Measurements from ENCODE around the gene ZNF106. TPM values are rescaled to one million over a fixed set of nuclear protein-coding genes. Genes with fewer than 3 reads are reported as not detected.

ZNF106 gene
- total and polyA plus RNA-seq, 4 donors, result 7.5 to 25.4 (median 20.5) TPM

DNA sequence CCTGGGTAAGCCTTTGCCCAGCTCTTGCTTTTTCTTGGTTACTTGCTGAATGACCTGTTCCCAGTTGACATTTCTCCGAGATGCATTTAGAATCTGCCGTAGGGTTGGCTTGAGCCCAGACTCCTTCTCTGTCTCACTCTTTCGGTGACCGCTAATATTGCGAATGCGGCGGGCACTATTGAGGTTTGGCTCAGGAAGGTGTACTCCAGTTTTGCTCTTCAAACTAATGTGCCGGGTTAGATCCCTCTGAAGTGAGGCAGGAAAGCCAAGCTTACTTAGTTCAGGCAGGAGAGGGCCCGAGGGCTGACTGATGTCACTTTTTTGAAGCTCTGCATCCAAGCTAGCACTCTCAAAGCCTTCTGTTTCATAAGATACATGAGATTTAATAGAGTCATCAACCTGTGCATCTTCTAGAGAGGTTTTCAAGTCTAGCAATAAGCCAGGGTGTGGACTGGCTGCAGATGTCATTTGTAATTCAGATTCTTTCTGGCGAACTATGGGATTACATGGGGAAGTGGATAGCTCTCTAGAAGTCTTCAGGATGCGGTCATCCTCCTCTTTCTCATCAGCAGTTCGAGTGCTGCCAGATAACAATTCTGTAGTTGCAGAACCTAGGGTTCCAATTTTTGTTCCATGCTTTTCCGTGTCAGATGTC lies 41.0 kb downstream of the ZNF106 start:
- Histone ChIP-seq H3K27ac (ENCODE audit: low read depth in 1 of 2, low read length in 2 of 2) (no peak overlapping the region), H3K4me3 (ENCODE audit: low read depth in 1 of 3, low read length in 3 of 3) (no peak overlapping the region), H3K36me3 (ENCODE audit: control insufficient read depth in 4 of 4, insufficient read depth in 3 of 4, low read depth in 1 of 4, low read length in 3 of 4) (peaks cover 5 to 58% (median 33%) of the 10 kb centered on the region in 4 donors), H3K9me3 (ENCODE audit: control insufficient read depth in 4 of 4, low read length in 3 of 4) (no peaks in the 10 kb centered on the region), H3K4me1 (ENCODE audit: control insufficient read depth in 4 of 4, insufficient read depth in 4 of 4, low read length in 3 of 4) (no peaks in the 10 kb centered on the region), H3K9ac (ENCODE audit: low read depth in 1 of 2, low read length in 2 of 2) (no peak overlapping the region), H3K27me3 (ENCODE audit: control insufficient read depth in 4 of 4, insufficient read depth in 4 of 4, low read length in 3 of 4) (no peaks in the 10 kb centered on the region)
- WGBS, result 96% methylated on average over 13 of the region's 13 CpGs
- no peak for DNase-seq (ENCODE audit: low spot score)
- TF ChIP-seq SP1 (IDR thresholded peaks at IDR 0.05), result no peak
- TF ChIP-seq, protein P1, sequence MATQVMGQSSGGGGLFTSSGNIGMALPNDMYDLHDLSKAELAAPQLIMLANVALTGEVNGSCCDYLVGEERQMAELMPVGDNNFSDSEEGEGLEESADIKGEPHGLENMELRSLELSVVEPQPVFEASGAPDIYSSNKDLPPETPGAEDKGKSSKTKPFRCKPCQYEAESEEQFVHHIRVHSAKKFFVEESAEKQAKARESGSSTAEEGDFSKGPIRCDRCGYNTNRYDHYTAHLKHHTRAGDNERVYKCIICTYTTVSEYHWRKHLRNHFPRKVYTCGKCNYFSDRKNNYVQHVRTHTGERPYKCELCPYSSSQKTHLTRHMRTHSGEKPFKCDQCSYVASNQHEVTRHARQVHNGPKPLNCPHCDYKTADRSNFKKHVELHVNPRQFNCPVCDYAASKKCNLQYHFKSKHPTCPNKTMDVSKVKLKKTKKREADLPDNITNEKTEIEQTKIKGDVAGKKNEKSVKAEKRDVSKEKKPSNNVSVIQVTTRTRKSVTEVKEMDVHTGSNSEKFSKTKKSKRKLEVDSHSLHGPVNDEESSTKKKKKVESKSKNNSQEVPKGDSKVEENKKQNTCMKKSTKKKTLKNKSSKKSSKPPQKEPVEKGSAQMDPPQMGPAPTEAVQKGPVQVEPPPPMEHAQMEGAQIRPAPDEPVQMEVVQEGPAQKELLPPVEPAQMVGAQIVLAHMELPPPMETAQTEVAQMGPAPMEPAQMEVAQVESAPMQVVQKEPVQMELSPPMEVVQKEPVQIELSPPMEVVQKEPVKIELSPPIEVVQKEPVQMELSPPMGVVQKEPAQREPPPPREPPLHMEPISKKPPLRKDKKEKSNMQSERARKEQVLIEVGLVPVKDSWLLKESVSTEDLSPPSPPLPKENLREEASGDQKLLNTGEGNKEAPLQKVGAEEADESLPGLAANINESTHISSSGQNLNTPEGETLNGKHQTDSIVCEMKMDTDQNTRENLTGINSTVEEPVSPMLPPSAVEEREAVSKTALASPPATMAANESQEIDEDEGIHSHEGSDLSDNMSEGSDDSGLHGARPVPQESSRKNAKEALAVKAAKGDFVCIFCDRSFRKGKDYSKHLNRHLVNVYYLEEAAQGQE (IDR thresholded peaks at IDR 0.05), result no peak
- no peak for TF ChIP-seq EGR1 (IDR thresholded peaks at IDR 0.05; ENCODE audit: low read depth in 2 of 2)
- TF ChIP-seq YY1 (IDR thresholded peaks at IDR 0.05), result no peak
- TF ChIP-seq, protein P2, sequence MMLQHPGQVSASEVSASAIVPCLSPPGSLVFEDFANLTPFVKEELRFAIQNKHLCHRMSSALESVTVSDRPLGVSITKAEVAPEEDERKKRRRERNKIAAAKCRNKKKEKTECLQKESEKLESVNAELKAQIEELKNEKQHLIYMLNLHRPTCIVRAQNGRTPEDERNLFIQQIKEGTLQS (IDR thresholded peaks at IDR 0.05), result no peak
- no peak for TF ChIP-seq JUND (IDR thresholded peaks at IDR 0.05)
- TF ChIP-seq HNF4G (IDR thresholded peaks at IDR 0.05), result no peak
- TF ChIP-seq RXRA (IDR thresholded peaks at IDR 0.05), result no peak
- TF ChIP-seq HNF4A (conservative IDR thresholded peaks at IDR 0.05), result no peak
- TF ChIP-seq, protein P3, sequence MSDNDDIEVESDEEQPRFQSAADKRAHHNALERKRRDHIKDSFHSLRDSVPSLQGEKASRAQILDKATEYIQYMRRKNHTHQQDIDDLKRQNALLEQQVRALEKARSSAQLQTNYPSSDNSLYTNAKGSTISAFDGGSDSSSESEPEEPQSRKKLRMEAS (IDR thresholded peaks at IDR 0.05), result no peak

DNA sequence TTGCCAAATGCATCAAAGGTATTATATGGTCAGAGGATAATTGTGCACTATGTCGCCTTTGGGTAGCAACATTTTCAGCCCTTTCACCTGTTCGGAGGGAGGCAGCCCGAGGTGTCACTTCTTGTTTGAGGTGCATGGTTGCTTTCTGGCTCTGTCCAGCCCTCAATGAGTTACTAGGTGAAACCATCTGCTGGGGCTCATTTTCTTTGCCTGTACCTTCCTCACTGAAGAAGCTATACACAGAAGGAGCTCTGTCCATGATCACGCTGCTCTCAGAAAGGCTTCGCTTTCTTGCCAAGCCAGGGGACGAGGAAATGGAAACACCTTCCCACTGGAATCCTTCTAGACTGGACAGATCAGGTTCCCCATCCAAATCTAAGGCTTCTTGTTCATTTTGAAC lies 42.7 kb downstream of the ZNF106 start:
- TF ChIP-seq EGR1 (IDR thresholded peaks at IDR 0.05; ENCODE audit: low read depth in 2 of 2) (no peak), RAD21 (IDR thresholded peaks at IDR 0.05) (no peak), YY1 (IDR thresholded peaks at IDR 0.05) (no peak), RXRA (IDR thresholded peaks at IDR 0.05) (no peak), GABPA (IDR thresholded peaks at IDR 0.05 in 1 of 2, conservative IDR thresholded peaks at IDR 0.05 in 1 of 2) (no peak), NR2F2 (IDR thresholded peaks at IDR 0.05) (no peak), HNF4A (conservative IDR thresholded peaks at IDR 0.05) (no peak), FOXA1 (IDR thresholded peaks at IDR 0.05) (no peak), SP1 (IDR thresholded peaks at IDR 0.05) (no peak), TAF1 (conservative IDR thresholded peaks at IDR 0.05) (no peak), HNF4G (IDR thresholded peaks at IDR 0.05) (no peak), JUND (IDR thresholded peaks at IDR 0.05) (no peak), FOXA2 (IDR thresholded peaks at IDR 0.05) (no peak)
- TF ChIP-seq, protein P1 (IDR thresholded peaks at IDR 0.05), result no peak
- TF ChIP-seq, protein P3 (IDR thresholded peaks at IDR 0.05), result no peak
- TF ChIP-seq, protein P4, sequence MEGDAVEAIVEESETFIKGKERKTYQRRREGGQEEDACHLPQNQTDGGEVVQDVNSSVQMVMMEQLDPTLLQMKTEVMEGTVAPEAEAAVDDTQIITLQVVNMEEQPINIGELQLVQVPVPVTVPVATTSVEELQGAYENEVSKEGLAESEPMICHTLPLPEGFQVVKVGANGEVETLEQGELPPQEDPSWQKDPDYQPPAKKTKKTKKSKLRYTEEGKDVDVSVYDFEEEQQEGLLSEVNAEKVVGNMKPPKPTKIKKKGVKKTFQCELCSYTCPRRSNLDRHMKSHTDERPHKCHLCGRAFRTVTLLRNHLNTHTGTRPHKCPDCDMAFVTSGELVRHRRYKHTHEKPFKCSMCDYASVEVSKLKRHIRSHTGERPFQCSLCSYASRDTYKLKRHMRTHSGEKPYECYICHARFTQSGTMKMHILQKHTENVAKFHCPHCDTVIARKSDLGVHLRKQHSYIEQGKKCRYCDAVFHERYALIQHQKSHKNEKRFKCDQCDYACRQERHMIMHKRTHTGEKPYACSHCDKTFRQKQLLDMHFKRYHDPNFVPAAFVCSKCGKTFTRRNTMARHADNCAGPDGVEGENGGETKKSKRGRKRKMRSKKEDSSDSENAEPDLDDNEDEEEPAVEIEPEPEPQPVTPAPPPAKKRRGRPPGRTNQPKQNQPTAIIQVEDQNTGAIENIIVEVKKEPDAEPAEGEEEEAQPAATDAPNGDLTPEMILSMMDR (IDR thresholded peaks at IDR 0.05; ENCODE audit: low read depth, low read length, missing input control), result no peak
- TF ChIP-seq, protein P2 (IDR thresholded peaks at IDR 0.05), result no peak
- TF ChIP-seq, protein P5, sequence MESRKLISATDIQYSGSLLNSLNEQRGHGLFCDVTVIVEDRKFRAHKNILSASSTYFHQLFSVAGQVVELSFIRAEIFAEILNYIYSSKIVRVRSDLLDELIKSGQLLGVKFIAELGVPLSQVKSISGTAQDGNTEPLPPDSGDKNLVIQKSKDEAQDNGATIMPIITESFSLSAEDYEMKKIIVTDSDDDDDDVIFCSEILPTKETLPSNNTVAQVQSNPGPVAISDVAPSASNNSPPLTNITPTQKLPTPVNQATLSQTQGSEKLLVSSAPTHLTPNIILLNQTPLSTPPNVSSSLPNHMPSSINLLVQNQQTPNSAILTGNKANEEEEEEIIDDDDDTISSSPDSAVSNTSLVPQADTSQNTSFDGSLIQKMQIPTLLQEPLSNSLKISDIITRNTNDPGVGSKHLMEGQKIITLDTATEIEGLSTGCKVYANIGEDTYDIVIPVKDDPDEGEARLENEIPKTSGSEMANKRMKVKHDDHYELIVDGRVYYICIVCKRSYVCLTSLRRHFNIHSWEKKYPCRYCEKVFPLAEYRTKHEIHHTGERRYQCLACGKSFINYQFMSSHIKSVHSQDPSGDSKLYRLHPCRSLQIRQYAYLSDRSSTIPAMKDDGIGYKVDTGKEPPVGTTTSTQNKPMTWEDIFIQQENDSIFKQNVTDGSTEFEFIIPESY (IDR thresholded peaks at IDR 0.05), result no peak
- DNase-seq (ENCODE audit: low spot score), result no peak
- 95% methylated on average over 6 of the region's 6 CpGs for WGBS
- H3K36me3 ChIP-seq (ENCODE audit: control insufficient read depth in 4 of 4, insufficient read depth in 3 of 4, low read depth in 1 of 4, low read length in 3 of 4), result peaks cover 5 to 66% (median 41%) of the 10 kb centered on the region in 4 donors
- H3K27me3 ChIP-seq (ENCODE audit: control insufficient read depth in 4 of 4, insufficient read depth in 4 of 4, low read length in 3 of 4), result no peaks in the 10 kb centered on the region
- H3K9ac ChIP-seq (ENCODE audit: low read depth in 1 of 2, low read length in 2 of 2), result no peak overlapping the region
- H3K4me1 ChIP-seq (ENCODE audit: control insufficient read depth in 4 of 4, insufficient read depth in 4 of 4, low read length in 3 of 4), result no peaks in the 10 kb centered on the region
- no peak overlapping the region for H3K4me3 ChIP-seq (ENCODE audit: low read depth in 1 of 3, low read length in 3 of 3)
- no peaks in the 10 kb centered on the region for H3K9me3 ChIP-seq (ENCODE audit: control insufficient read depth in 4 of 4, low read length in 3 of 4)
- no peak overlapping the region for H3K27ac ChIP-seq (ENCODE audit: low read depth in 1 of 2, low read length in 2 of 2)

Data from liver (tissue), 9 donors.